Esophagus squamous epithelium (tissue), 4 donors: ENCODE results near the gene MTERF2.

Experiments
- POLR2A ChIP-seq, 4 donors: fragments of 450-650 bp; IDR thresholded peaks; one replicate each; pipeline ENCODE4 v1.6.1; 2017; ENCODE audit warnings: antibody characterized with exemption in 4 of 4, mild to moderate bottlenecking in 4 of 4, moderate library complexity in 3 of 4
- TF ChIP-seq, protein P1 (sequence below), 6 experiments: fragments of 450-650 bp in 4 of 6; fragments of 200-600 bp in 2 of 6; sonication (generic) in 2 of 6; IDR thresholded peaks; one replicate each; pipeline ENCODE4 v1.5.1; 2016 to 2019; ENCODE audit warnings: antibody characterized with exemption in 6 of 6, mild to moderate bottlenecking in 4 of 6, moderate library complexity in 4 of 6

DNA sequence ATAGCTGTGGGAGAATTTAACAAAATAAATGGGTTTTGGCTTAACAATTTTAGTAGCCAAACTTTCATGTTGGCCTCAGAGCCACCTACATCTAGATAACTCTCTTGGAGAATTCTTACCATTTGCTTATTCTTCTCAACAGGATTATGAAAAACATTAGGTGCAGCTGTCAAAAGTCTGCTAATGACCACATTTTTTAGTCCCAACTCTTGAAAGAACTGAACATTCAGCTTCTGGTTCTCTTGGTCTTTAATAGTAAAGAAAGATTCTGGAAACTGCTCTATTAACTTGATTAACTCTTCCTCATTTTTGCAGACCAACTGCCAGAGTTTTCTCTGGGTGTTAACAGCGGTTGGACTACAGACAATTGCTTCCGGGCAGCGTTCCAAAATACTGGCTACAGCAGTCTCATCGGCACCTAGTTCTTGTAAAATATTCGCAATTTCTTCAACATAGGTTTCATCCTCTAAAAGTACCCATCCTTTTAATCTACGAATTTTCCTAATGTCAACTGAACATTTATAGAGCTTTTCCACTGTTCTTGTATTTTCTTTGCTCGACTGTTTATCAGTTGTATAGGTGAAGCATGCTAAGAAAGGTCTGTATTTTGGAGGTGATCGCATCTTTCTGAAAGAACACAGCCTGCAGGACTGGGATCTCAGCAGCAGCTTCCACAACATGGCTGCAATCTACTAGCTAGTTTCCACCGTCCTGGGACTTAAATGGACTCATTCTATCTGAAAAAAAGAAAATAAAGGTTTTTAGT, 8.7 kb downstream of the MTERF2 start:
- TF ChIP-seq, protein P1, sequence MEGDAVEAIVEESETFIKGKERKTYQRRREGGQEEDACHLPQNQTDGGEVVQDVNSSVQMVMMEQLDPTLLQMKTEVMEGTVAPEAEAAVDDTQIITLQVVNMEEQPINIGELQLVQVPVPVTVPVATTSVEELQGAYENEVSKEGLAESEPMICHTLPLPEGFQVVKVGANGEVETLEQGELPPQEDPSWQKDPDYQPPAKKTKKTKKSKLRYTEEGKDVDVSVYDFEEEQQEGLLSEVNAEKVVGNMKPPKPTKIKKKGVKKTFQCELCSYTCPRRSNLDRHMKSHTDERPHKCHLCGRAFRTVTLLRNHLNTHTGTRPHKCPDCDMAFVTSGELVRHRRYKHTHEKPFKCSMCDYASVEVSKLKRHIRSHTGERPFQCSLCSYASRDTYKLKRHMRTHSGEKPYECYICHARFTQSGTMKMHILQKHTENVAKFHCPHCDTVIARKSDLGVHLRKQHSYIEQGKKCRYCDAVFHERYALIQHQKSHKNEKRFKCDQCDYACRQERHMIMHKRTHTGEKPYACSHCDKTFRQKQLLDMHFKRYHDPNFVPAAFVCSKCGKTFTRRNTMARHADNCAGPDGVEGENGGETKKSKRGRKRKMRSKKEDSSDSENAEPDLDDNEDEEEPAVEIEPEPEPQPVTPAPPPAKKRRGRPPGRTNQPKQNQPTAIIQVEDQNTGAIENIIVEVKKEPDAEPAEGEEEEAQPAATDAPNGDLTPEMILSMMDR (IDR thresholded peaks at IDR 0.05): no peak
- TF ChIP-seq POLR2A (IDR thresholded peaks at IDR 0.05): no peak
